ENCODE measurements around the gene ATXN1.
A peak's percentile ranks its signal among the peaks of the same experiment; 100 is the strongest.

ATXN1 gene

DNA sequence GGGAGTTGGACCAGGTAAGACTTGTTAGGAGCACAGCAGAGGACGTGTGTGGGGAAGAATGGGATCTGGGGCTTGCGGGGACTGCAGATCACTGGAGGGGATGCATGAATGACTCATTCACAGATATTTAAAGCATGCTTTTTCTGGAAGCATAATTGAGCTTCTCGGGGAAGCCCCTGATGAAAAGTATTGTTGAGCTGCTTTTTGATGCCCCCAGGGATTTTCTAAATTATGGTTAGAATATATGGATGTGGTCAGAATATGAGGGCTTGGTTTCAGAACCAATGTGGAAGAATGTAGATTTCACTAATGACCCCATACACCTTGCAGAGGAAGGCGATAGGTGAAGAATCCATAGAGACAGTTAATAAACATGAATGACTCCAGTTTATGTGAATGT, 486.8 kb downstream of the ATXN1 start:
- TF ChIP-seq GLIS3 (CRISPR knock-in tag; IDR thresholded peaks at IDR 0.05) (no peak), TCF4 (CRISPR knock-in tag; IDR thresholded peaks at IDR 0.05; ENCODE audit: borderline replicate concordance) (no peak), SNAI2 (CRISPR knock-in tag; IDR thresholded peaks at IDR 0.05) (no peak), TOX (CRISPR knock-in tag; IDR thresholded peaks at IDR 0.05; ENCODE audit: borderline replicate concordance) (no peak), ZNF8 (CRISPR knock-in tag; IDR thresholded peaks at IDR 0.05) (no peak), ZNF565 (CRISPR knock-in tag; conservative IDR thresholded peaks at IDR 0.05; ENCODE audit: low read depth) (no peak), OSR1 (CRISPR knock-in tag; IDR thresholded peaks at IDR 0.05) (no peak), ZNF70 (CRISPR knock-in tag; IDR thresholded peaks at IDR 0.05) (no peak)
- no peak for ATAC-seq

GRCh38 chr6:16273256-16273655, 488.0 kb downstream of the ATXN1 start:
- TF ChIP-seq ZNF565 (CRISPR knock-in tag; conservative IDR thresholded peaks at IDR 0.05; ENCODE audit: low read depth): no peak
- TF ChIP-seq ZFP3 (CRISPR knock-in tag; IDR thresholded peaks at IDR 0.05): peak; percentile 92
- TF ChIP-seq, protein P1, sequence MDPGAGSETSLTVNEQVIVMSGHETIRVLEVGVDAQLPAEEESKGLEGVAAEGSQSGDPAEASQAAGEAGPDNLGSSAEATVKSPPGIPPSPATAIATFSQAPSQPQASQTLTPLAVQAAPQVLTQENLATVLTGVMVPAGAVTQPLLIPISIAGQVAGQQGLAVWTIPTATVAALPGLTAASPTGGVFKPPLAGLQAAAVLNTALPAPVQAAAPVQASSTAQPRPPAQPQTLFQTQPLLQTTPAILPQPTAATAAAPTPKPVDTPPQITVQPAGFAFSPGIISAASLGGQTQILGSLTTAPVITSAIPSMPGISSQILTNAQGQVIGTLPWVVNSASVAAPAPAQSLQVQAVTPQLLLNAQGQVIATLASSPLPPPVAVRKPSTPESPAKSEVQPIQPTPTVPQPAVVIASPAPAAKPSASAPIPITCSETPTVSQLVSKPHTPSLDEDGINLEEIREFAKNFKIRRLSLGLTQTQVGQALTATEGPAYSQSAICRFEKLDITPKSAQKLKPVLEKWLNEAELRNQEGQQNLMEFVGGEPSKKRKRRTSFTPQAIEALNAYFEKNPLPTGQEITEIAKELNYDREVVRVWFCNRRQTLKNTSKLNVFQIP (CRISPR knock-in tag; IDR thresholded peaks at IDR 0.05; ENCODE audit: borderline replicate concordance, low read depth): no peak
- TF ChIP-seq ZFP30 (CRISPR knock-in tag; IDR thresholded peaks at IDR 0.05): no peak
- ATAC-seq: peak; percentile 14

DNA sequence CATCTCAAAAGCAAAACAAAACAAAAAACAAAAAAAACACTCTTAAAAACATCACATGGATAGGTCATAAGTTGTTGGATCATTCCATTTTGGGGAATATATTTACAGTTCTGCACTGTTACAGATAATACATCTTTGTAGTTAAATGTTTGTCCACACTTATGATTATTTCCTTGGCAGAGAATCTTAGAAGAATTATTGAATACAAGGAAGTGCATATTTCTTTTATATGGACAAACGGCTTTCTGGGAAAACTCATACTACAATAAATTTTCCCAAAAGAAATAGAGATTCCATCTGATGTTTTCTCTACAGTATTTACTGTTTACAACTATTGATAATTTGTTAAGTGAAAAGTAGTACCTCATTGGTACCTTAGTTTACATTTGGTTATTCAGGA, 489.1 kb downstream of the ATXN1 start:
- no peak for ATAC-seq
- TF ChIP-seq, protein P2, sequence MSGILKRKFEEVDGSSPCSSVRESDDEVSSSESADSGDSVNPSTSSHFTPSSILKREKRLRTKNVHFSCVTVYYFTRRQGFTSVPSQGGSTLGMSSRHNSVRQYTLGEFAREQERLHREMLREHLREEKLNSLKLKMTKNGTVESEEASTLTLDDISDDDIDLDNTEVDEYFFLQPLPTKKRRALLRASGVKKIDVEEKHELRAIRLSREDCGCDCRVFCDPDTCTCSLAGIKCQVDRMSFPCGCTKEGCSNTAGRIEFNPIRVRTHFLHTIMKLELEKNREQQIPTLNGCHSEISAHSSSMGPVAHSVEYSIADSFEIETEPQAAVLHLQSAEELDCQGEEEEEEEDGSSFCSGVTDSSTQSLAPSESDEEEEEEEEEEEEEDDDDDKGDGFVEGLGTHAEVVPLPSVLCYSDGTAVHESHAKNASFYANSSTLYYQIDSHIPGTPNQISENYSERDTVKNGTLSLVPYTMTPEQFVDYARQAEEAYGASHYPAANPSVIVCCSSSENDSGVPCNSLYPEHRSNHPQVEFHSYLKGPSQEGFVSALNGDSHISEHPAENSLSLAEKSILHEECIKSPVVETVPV (CRISPR knock-in tag; IDR thresholded peaks at IDR 0.05): no peak
- TF ChIP-seq TSHZ2 (CRISPR knock-in tag; IDR thresholded peaks at IDR 0.05) (no peak), ZC3H10 (CRISPR knock-in tag; IDR thresholded peaks at IDR 0.05) (no peak), SNAI2 (CRISPR knock-in tag; IDR thresholded peaks at IDR 0.05) (no peak)
- TF ChIP-seq, protein P3, sequence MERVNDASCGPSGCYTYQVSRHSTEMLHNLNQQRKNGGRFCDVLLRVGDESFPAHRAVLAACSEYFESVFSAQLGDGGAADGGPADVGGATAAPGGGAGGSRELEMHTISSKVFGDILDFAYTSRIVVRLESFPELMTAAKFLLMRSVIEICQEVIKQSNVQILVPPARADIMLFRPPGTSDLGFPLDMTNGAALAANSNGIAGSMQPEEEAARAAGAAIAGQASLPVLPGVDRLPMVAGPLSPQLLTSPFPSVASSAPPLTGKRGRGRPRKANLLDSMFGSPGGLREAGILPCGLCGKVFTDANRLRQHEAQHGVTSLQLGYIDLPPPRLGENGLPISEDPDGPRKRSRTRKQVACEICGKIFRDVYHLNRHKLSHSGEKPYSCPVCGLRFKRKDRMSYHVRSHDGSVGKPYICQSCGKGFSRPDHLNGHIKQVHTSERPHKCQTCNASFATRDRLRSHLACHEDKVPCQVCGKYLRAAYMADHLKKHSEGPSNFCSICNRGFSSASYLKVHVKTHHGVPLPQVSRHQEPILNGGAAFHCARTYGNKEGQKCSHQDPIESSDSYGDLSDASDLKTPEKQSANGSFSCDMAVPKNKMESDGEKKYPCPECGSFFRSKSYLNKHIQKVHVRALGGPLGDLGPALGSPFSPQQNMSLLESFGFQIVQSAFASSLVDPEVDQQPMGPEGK (CRISPR knock-in tag; IDR thresholded peaks at IDR 0.05; ENCODE audit: borderline replicate concordance): no peak

DNA sequence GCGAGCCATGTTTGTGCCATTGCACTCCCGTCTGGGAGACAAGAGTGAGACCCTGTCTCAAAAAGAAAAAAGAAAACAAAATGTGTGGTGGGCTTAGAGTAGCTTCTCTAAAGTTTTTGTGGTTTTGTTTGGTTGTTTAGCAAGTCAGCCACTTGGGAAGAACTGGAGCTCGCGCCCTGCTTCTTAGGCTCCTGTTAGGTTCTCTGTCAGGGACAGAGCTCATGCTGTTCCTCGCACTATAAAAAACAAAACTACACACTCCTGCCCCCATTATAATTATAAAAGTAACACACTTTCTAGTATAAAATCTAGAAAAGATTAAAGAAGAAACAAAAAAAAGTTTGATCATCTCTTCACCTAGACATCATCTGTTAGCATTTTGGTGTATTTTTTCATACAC, 489.8 kb downstream of the ATXN1 start:
- no peak for ATAC-seq
- TF ChIP-seq ARNTL (CRISPR knock-in tag; IDR thresholded peaks at IDR 0.05; ENCODE audit: borderline replicate concordance, low read depth): no peak
- TF ChIP-seq, protein P1 (CRISPR knock-in tag; IDR thresholded peaks at IDR 0.05; ENCODE audit: borderline replicate concordance, low read depth): no peak
- no peak for TF ChIP-seq TCF4 (CRISPR knock-in tag; IDR thresholded peaks at IDR 0.05; ENCODE audit: borderline replicate concordance)
- TF ChIP-seq ESRRG (CRISPR knock-in tag; IDR thresholded peaks at IDR 0.05): no peak
- TF ChIP-seq ZNF70 (CRISPR knock-in tag; IDR thresholded peaks at IDR 0.05): no peak
- TF ChIP-seq BACH2 (CRISPR knock-in tag; IDR thresholded peaks at IDR 0.05; ENCODE audit: borderline replicate concordance): no peak
- TF ChIP-seq, protein P2 (CRISPR knock-in tag; IDR thresholded peaks at IDR 0.05): no peak
- no peak for TF ChIP-seq TSHZ2 (CRISPR knock-in tag; IDR thresholded peaks at IDR 0.05)
- no peak for TF ChIP-seq TOX (CRISPR knock-in tag; IDR thresholded peaks at IDR 0.05; ENCODE audit: borderline replicate concordance)
- no peak for TF ChIP-seq ZC3H10 (CRISPR knock-in tag; IDR thresholded peaks at IDR 0.05)
- no peak for TF ChIP-seq ISL1 (CRISPR knock-in tag; IDR thresholded peaks at IDR 0.05)
- no peak for TF ChIP-seq OSR1 (CRISPR knock-in tag; IDR thresholded peaks at IDR 0.05)
- TF ChIP-seq CREB5 (CRISPR knock-in tag; IDR thresholded peaks at IDR 0.05; ENCODE audit: low read depth): no peak
